Fibroblast of skin of back (primary cell): ENCODE data around the gene CARMIL1.

Experiments used
- DNase-seq: peaks from one replicate; pipeline ENCODE4 v3.0.0-alpha.2; 2013

CARMIL1 gene

DNA sequence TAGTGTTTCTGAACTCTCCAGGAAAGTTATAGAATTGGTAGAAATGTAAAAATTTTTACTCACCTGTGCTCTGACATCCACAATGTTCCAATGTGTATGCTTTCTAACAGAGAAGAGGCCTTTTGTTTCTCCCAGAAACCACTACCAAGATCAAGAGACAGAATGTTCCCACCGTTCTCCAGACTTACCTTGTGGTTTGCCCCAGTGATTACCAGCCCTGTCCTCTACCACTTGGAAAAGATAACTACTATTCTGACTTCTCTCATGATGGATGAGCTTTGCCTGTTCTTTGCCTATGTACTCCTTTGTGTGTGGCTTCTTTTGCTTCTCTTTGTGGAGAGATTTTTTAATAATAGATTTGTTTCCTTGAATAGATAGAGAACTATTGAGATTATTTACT lies 199.8 kb downstream of the CARMIL1 start:
- DNase-seq = no peak

GRCh38 chr6:25481267-25481666 lies 202.1 kb downstream of the CARMIL1 start:
- DNase-seq = no peak

DNA sequence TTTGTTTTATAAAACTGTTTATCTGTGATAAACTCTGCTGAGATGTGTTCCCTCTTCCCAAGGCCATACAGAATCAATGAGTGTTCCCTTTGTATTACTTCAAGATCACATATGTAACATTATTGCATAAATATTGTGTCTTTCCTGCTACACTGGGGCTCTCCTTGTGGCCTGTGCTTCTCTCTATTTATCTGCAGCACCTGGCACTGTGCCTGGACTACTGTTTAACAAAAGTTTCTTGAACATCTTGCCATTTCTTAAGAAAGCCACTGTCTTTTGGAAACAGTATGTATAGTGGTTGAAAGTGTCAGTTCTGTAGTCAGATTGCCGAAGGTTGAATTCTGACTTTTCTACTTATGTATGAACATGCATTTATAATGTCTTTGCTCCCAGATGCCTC lies 203.8 kb downstream of the CARMIL1 start:
- no peak for DNase-seq

DNA sequence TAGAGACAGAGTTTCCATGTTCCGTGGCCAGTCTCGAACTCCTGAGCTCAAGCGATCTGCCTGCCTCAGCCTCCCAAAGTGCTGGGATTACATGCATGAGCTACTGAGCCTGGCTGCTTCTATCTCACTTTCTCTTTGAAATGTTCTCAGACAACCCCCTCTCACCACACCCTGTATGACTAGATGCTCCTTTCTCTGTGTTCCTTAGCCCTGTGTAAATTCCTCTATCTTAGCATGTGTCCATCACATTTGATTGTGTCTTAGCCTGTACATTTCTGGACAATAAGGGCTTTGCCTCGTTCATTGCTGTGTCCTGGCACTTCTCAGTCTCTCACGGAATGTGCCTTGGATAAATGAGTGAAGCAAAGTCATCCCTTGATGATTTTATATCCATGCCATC lies 204.8 kb downstream of the CARMIL1 start:
- DNase-seq = no peak

DNA sequence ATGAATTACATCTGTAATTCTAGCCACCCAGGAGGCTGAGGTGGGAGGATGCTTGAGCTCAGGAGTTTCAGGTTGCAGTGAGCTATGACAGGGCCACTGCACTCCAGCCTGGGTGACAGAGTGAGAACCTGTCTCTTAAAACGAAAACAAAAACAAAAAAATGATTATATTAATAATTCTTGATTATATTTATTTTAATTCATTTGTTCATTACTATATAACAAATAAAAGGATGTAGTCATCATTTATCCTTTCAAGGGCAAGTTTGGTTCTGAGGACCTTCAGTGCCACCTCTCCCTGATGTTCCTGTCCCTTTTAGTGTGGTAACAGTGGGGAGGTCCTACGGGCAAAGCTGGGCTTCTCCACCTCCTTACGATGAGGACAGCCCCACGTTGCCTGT lies 205.7 kb downstream of the CARMIL1 start:
- no peak for DNase-seq

DNA sequence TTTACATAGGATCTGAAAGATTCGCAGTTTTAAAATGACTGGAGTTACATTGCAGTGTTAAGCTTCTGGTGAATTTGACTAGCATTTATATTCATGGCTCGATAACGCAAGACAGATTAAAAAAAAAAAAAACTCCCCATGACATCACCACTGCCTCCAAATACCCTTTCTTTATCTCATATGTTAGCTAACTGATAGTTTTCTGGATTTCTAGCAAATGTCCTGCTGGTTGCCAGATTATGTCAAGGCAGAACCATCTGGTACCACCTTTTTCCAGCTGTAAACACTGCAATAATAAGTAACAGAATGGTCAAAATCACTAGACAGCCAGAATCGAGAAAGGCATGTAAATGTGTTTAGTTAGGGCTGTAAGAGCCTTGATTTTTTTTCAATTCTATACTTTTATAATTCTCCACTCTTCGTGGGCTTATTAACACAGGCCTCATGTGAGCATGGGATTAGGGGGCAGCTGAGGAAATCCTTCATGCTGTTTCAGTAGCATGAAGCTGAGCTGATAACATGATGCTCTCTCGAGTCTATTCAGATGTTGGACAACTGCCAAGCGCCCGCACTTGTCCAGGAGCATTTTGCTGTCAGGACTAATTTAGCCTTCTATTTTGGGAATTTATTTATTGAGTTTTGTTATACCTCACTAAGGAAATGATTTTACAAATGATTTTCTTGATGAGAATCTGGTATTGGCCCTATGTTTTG lies 206.8 kb downstream of the CARMIL1 start:
- DNase-seq = no peak

DNA sequence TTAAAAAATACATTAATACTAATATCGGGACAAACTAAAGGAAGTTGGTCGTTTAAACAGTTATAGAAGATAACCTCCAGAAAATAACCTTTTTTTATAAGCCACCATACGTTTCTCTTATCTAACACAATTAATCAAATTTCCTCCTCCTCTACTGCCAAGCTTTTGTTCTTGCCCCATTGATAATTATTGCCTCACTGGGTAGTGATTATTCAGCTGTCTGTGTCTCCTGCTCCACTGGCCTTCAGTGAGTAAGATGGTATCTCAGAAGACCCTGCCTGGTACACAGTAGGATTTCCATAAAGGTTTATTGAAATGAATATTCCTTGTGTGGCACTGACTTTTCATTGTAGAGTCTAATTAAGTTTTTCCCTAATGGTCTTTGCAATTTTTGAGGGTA lies 207.4 kb downstream of the CARMIL1 start:
- DNase-seq = no peak

- no peak for DNase-seq
Observed at GRCh38 chr6:25487012-25487411, 207.8 kb downstream of the CARMIL1 start.

DNA sequence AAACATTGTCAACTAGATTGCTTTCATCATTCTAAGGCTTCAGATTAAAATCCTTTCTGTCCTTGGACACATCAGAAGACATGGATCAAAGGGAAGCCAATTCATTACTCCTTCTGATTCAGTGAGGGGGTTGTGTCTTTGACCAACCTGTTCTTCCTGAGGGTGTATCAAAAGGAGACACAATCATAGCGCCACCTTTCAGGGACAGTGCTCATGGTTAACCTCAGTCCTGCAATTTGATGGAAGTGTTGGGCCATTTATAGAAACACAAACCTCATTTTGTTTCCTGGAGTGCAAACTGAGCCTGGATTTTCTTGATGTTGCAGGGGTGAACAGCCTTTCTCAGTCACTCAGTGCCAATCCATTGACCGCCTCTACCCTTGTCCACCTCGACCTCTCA lies 209.0 kb downstream of the CARMIL1 start:
- no peak for DNase-seq

DNA sequence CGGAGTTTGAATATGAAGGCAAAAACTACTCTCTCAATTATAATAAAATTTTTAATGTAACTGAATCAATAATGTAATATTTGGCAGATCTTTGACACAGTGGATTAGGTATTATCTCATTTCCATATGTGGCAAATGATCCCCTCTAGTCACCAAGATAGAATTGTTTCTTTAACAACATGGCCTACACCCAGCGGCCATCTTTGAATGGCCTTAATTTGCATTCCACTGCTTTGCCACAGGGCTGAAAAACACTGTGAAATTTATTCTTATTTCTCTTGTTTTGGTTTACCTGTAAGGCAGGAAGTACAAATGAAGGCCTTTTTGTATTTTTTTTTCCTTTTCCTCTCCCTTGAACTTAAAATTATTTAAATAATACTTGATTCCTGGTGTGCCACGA lies 210.2 kb downstream of the CARMIL1 start:
- DNase-seq = no peak

DNA sequence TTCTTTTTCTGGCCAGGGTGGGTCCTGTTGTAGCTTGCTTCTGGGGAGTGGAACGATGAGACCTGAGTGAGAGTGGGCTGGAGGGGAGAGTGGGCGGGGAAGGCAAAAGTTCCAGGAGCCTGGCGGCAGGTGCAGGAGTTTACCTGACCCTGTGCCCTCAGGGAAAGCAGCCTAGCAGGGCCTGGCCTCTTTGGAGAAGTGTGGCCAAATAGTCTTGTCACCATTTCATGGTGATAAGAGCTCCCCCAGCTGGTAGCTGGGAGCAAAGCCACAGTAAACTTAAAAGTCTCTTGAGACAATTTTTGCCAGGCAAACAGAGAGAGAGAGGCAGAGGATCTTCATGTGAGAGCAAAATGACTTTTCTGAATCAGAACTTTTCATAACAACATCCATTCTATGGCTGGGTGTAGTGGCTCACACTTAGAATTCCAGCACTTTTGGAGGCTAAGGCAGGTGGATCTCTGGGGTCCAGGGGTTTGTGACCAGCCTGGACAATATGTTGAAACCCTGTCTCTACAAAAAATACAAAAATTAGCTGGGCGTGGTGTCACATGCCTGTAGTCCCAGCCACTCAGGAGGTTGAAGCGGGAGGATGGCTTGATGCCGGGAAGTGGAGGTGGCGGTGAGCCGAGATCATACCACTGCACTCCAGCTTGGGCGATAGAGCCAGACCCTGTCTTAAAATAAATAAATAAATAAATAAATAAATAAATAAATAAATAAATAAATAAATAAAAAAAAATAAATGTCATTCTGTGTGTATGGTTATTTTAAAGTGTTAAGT lies 211.0 kb downstream of the CARMIL1 start:
- peak; percentile 77 for DNase-seq

GRCh38 chr6:25492951-25493350 lies 213.8 kb downstream of the CARMIL1 start:
- DNase-seq = no peak

DNA sequence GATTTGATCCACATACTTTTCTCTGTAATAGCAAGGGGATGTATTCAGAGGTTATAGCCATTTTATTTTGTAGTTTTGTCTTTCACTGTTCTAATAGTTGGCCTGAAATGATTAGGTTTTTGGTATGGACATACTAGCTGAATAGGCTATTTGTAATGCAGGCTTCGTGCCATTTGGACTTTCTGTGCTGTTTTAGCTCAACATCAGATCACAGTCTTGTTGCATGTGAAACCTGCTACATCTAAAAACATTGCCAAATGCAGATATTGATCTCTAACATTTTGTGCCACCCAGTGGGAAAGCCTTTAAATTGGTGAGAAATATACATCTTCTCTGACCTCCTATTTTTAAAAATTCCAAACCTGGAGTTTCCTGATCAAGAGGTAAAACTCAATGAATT lies 215.3 kb downstream of the CARMIL1 start:
- no peak for DNase-seq

GRCh38 chr6:25497383-25498040 lies 218.3 kb downstream of the CARMIL1 start:
- no peak for DNase-seq

DNA sequence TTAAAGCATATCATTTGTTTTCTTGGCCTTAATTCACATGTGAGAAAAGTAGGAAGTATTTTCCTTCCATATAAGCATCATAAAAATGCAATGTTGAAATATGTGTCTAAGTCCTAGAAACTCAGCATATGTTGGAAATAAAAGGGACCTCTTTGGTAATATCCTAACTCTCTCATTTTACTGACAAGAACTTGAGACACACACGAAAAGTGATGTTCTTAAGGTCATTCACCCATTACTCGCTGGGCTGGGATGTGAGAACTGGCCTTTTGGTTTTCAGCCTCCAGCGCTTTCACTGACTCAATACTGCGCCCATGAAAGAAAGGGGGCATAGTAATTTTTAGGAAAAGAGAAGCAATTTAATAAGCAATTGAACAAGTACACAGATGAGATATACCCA lies 219.3 kb downstream of the CARMIL1 start:
- DNase-seq = no peak

- peak; percentile 10 for DNase-seq
Observed at GRCh38 chr6:25499615-25500235, 220.6 kb downstream of the CARMIL1 start.

DNA sequence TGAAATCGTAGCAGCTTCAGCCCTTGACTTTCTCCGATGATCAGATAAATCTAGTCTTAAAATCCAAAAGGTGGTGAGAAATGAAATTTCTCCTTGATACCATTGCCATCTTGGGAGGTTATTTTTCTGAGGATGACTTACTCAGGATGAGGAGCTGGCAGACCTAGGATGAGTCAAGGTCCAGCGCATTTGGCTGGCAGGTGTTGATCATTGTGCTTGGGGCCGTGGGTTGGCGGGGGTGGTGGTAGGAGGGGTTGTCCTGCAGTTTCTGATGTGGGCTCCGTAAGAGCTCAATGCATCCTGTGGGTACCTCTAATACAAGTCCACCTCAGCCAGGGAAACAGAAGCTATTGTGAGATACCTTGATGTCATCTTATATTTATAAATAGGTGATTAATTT lies 224.5 kb downstream of the CARMIL1 start:
- DNase-seq = no peak

DNA sequence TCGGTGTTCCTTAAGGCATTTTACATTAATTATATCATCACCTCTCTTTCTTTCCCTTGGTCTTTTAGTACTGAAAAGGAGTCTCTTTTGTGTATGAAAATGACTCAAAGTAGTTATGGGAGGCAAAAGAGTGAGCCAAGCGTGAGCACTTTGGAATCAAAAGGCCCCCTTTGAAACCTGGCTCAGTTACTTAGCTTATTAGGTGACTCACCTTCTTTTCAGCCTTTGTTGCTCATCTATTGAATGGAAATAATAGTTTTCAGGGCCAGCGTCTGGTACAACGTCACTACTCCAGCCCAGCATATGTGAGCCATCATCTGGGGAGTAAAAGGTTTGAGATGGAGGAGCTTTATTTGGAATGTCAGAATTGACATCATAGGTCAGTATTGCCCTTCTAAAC lies 225.5 kb downstream of the CARMIL1 start:
- DNase-seq = no peak

DNA sequence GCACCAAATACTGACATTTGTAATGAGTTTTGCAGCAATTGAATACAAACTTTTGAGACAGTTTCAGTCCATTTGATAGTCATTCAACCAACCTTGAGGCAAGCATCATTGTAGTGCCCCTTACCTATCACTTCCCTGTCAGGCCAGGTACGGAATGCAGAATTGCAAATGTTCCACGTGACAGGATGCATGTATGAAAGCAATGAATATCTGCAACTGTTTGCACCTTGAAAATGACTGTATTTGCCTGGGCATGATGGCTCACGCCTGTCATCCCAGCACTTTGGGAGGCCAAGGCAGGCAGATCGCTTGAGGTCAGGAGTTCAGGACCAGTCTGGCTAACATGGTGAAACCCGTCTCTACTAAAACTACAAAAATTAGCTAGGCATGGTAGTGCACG lies 226.8 kb downstream of the CARMIL1 start:
- no peak for DNase-seq

GRCh38 chr6:25508051-25508450 lies 228.9 kb downstream of the CARMIL1 start:
- no peak for DNase-seq

- DNase-seq = peak; percentile 47
Observed at GRCh38 chr6:25511376-25511775, 232.2 kb downstream of the CARMIL1 start.

DNA sequence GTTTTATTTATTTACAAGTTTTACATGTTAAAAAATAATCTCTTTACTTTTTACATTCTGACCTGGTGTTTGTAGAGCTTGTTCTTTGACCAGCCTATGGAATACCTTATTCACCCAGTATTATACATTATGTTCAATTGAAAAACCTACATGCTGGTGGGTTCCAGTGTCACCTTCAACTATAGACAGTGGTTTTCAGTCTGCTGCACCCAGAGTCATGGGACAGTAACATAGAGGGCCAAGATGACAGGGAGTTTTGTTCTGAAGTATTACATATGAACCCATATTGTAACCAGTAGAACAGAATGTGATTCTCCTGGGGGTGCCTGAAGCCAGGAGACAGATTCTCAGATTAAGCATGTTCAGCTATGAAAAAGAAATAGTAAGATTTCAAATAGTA lies 233.4 kb downstream of the CARMIL1 start:
- DNase-seq = no peak

DNA sequence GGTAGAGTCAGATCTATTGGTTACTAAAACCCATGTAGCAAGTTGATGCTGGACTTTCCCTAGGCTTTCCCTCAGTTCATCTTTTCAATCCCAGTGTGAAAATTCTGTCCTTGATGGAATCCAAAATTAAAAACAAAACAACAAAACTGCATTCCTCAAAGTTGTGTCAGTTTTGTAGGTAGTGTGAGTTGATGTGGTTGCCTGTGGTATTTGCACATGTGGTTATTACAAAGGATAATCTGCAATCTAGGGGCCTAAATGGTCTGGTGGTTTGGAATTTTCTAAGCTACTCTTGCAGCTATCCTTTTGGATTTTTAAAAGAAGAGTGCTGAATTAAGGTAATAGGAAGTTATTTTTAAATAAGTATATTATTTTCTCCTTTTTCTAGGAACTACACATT lies 240.7 kb downstream of the CARMIL1 start:
- no peak for DNase-seq
